DMS114 treated with DMSO at 0.1 percent for 48 hours (cell line): Measurements from ENCODE around the gene ARHGEF17.

ENCODE experiments used
- DNase-seq: peaks from one replicate; lab custom pipeline; 2025; ENCODE audit not compliant: unreplicated experiment; lab: John Stamatoyannopoulos, UW

ARHGEF17 gene

GRCh38 chr11:73327812-73328364 lies 19.8 kb downstream of the ARHGEF17 start:
- no peak for DNase-seq

DNA sequence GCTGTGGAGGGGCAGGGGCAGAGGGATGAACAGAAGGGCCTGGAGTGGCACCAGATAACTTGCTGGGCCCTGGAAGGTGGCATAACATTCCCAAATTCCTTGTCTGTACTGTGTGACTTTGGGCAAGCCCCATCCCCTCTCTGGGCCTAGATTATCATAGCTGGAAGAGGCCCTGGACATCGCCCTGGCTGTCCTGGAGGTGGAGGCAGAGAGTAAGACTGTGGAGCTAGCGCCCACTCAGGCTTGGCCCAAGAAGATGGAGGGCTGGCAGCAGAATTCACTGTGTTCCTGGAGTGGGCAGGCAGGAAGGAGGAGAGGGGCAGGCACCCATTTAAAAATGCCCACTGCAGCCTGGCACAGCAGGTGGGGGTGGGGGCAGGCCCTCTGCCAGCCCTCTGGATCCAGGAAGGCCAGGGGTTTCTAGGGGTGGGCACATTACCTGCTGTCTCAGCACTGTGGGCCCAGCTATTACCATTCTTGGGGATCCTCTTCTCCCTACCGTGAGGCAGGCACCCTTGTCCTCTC lies 22.6 kb downstream of the ARHGEF17 start:
- DNase-seq = no peak

DNA sequence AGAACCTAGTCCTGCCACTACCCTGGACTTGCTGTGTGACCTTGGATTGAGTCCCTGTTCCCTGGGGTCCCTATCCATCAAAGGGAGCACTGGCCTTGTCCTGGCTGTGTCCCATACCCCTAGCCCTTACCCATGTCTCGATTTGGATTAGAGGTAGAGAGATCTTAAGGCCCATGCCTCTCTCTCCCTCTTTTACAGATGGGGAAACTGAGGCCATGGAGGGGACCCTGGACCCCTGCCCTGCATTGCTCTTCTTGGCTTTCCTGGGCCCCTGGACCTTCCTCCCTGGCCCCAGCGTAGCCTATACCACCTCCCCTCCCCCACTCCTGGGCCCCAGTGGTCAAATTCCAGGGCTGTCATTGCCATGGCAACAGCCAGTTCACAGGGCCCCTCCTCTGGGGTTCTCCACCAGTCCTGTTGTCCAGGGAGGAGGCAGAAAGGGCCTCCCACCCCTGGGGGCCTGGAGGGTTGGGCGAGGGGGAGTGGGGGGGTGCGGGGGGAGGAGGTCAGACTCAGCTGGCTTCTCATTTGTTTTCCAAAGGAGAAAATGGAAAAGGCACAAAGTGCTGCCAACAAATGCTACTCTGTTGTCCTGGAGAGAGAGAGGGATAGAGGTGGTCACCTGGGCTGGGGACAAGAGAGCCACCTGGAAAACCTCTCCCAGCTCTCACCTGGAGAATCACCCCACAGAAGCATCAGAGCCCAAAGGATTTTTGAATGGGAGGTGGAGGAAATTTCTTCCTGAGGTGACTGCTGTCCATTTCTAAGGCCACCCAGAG lies 23.3 kb downstream of the ARHGEF17 start:
- DNase-seq = no peak

DNA sequence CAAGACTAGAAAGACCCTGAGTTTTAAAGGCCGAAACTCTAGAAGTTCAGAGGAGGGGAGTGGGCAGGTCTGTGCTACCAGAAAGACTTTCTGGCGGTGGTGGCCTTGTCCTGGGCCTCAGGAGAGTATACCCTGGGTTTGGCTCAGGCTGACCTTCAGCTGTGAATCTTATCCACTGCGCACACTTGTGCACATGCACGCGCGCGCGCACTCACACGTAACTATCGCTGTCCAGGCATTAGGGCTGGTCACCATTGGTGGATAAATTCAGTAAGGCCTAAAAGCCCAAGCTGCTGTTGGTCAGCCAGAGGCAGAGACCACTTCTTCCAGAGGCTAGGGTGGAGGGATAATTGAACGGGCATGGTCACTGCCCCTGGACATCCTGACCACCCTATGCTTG lies 25.1 kb downstream of the ARHGEF17 start:
- DNase-seq = no peak

- DNase-seq = no peak
Measured at GRCh38 chr11:73333640-73334383, 25.7 kb downstream of the ARHGEF17 start.

GRCh38 chr11:73334384-73335203 lies 26.5 kb downstream of the ARHGEF17 start:
- no peak for DNase-seq

GRCh38 chr11:73335204-73335923 lies 27.3 kb downstream of the ARHGEF17 start:
- DNase-seq = peak; percentile 55

DNA sequence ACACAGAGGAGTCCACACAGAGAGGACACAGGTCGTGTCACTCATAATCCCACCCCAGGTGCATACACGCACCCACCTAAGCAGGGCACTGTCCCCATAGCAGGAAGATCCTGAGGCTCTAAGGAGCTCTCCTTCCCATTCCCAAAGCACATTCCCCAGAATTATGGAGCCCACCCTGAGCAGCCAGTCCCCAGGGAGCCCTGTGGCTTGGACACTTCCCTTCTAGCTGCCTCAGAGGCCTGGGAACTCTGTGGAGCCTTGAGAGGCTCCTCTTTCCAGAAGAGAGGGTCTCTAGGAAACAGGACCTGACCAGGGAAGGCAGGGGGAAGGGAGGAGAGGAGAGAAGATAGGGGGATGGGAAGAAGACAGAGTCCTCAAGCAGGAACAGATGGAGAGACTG lies 29.8 kb downstream of the ARHGEF17 start:
- DNase-seq = no peak

DNA sequence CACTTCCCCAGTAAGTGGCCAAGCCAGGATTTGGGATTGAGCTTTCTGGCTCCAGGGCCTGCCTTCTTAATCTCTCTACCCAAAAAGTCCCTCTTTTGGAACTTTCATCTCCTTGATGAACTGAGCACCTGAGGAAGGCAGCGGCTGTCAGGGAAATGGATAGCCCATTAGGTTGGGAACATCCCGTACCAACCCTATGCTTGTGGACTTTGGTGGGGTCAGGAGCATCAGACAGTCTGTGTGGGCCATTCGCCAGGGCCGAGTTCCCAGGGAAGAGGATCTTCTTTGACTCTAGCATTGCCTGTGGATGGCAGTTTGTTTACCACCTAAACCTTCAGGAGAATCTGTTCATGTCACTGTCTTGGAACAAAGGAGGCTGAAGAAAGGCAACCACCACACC lies 30.2 kb downstream of the ARHGEF17 start:
- no peak for DNase-seq

GRCh38 chr11:73340164-73340563 lies 32.1 kb downstream of the ARHGEF17 start:
- no peak for DNase-seq

DNA sequence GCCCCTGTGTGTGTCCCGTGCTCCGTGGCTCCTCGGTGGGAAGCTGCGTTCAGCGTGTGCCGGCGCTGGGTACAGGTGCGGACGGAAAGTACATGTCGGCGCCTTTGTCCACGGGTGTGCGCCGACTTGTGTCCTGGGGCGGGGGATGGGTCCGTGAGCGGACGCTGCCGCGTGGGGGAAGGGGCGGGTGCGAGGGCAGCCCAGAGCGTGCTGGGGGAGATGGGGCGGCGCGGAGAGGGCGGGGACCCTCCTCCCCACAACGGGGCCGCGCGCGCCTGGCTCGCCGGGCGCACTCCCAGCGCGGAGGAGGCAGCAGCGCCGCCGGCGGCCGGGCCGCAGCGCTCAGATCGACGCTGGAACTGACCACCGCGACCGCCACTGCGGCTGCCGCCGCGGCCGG lies 34.6 kb downstream of the ARHGEF17 start:
- no peak for DNase-seq

DNA sequence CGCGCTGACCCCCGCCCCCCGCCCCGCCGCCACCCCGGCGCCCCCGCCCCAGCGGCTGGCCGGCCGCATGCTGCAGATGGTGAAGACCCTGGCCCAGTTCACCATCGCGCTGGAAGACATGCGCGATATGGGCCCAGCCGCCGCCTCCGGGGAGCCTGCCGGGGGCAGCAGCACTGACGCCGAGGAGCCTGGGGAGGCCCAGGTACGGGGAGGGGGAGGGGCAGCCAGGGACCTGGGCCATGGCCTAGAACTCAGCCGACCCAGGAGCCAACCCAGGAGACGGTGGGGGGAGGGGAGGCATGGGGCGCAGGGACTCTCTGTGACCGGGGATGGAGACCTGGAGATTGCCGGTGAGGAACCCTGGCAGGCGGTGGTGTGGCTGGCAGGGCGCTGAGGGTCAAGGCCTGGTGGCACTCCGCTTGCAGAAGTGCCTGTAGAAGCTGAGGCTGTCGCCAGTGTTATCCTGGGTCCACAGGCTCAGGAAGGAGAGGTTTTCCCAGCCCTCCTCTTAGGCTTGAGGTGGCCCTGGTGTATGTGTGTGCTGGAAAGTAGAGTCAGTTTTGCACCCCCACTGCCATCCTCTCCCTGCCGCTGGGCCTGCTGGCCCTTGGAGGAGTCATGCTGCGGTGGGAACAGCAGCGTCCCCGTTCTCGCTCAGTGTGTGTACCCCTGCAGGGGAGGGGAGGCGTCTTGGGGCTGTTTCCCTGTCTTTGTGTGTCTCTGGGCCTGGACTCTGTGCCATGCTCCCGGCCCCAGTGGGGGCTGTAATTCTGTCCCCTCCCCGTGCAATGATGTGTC lies 35.2 kb downstream of the ARHGEF17 start:
- DNase-seq = no peak

DNA sequence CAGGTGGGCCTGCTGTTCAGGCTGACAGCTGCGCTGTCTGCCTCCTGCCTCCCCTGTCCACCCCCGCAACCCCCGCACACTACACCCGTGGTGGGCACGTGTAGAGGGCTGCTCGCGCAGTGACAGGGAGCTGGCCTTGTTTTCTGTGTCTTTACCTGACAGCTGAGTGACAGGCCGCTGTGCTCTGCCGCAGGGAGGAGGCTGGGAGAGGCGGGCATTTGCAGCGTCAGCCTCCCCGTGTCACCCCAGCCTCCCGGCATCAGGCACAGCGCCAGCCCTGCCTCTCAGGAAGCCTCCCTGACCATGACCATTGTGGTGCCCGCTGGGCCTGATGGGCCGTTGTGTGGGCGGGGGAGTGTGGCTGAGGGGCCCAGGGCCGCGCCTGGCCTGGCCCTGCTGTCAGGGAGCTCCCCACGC lies 36.1 kb downstream of the ARHGEF17 start:
- no peak for DNase-seq

- no peak for DNase-seq
Measured at GRCh38 chr11:73345481-73346160, 37.5 kb downstream of the ARHGEF17 start.

- DNase-seq = no peak
Measured at GRCh38 chr11:73346186-73346935, 38.3 kb downstream of the ARHGEF17 start.

- no peak for DNase-seq
Measured at GRCh38 chr11:73347067-73347466, 39.0 kb downstream of the ARHGEF17 start.

GRCh38 chr11:73348838-73349237 lies 40.8 kb downstream of the ARHGEF17 start:
- no peak for DNase-seq

GRCh38 chr11:73349633-73350032 lies 41.6 kb downstream of the ARHGEF17 start:
- no peak for DNase-seq
